ENCODE data around the gene DACT2. TPM values are rescaled to one million over a fixed set of nuclear protein-coding genes. Genes with fewer than 3 reads are reported as not detected.

Gene DACT2
- total and polyA plus RNA-seq, 10 of the 15 experiments (the other 5 are each of a cell fraction or from before 2014, with no cell fraction given), result not detected

GRCh38 chr6:168345266-168345665, 25.7 kb upstream of the DACT2 start:
- no peaks in the 10 kb centered on the region for H4K20me1 ChIP-seq (ENCODE audit: control insufficient read depth, insufficient read depth)
- H3K9ac ChIP-seq (ENCODE audit: control insufficient read depth, insufficient read depth, low read length), result no peak overlapping the region
- intact Hi-C loops (cut with micrococcal nuclease; ENCODE audit: unreplicated experiment), result no loop called here
- ChIA-PET SMC1A (ENCODE audit: uncharacterized antibody, unreplicated experiment) (no interaction called here), POLR2A (no interaction called here), CTCF (no interaction called here), RAD21 (ENCODE audit: unreplicated experiment) (no interaction called here)
- WGBS (ENCODE audit: insufficient coverage, insufficient replicate concordance, low lambda C conversion rate, missing lambda C conversion rate), result 63% methylated on average over 14 of the region's 18 CpGs
- no peaks in the 10 kb centered on the region for H3K27me3 ChIP-seq (replicated peaks in 1 of 2; ENCODE audit: control insufficient read depth in 2 of 2, insufficient read depth in 2 of 2, low read length in 1 of 2)
- no peak overlapping the region for H3K4me3 ChIP-seq
- H3K9me3 ChIP-seq (replicated peaks; ENCODE audit: control insufficient read depth, insufficient read depth, low read length), result no peaks in the 10 kb centered on the region; the same call in 2 of the 3 replicates
- no peak overlapping the region for H2AFZ ChIP-seq (ENCODE audit: control insufficient read depth, low read depth, low read length)
- in situ Hi-C loops (cut with MboI), result no loop called here
- ATAC-seq (no peak), FAIRE-seq (no peak), DNase-seq (ENCODE audit: low read depth, low spot score) (no peak)
- no peaks in the 10 kb centered on the region for H3K36me3 ChIP-seq (ENCODE audit: control insufficient read depth in 2 of 2, insufficient read depth in 2 of 2, low read length in 1 of 2)
- H3K79me2 ChIP-seq (ENCODE audit: control insufficient read depth, insufficient read depth, low read length), result no peaks in the 10 kb centered on the region
- BruUV-seq (replicated peaks), result no TSS peak
- no peak overlapping the region for H3K4me2 ChIP-seq (ENCODE audit: control insufficient read depth, insufficient read depth)
- no peak overlapping the region for H3K27ac ChIP-seq (ENCODE audit: control insufficient read depth, insufficient read depth)
- no peaks in the 10 kb centered on the region for H3K4me1 ChIP-seq (ENCODE audit: control insufficient read depth, insufficient read depth, low read length)
- no peak for TF ChIP-seq DPF2 (IDR thresholded peaks at IDR 0.05)
- TF ChIP-seq CUX1 (IDR thresholded peaks at IDR 0.05; ENCODE audit: insufficient replicate concordance, low read depth, low read length), result no peak
- no peak for TF ChIP-seq MEF2A (IDR thresholded peaks at IDR 0.05; ENCODE audit: insufficient read depth, low read depth, low read length)
- TF ChIP-seq BCL11A (IDR thresholded peaks at IDR 0.05; ENCODE audit: low read depth, low read length), result no peak
- no peak for TF ChIP-seq TCF3 (IDR thresholded peaks at IDR 0.05; ENCODE audit: borderline replicate concordance, insufficient read depth, low read depth, low read length)
- no peak for TF ChIP-seq IRF5 (IDR thresholded peaks at IDR 0.05; ENCODE audit: borderline replicate concordance)
- no peak for TF ChIP-seq MYC (IDR thresholded peaks at IDR 0.05; ENCODE audit: insufficient read depth, insufficient read length, insufficient replicate concordance, low read length, severe bottlenecking)
- TF ChIP-seq POLR2AphosphoS5 (IDR thresholded peaks at IDR 0.05; ENCODE audit: low read length), result no peak
- no peak for TF ChIP-seq PML (IDR thresholded peaks at IDR 0.05; ENCODE audit: low read length)
- TF ChIP-seq CBX5 (IDR thresholded peaks at IDR 0.05; ENCODE audit: low read depth), result no peak
- no peak for TF ChIP-seq ESRRA (IDR thresholded peaks at IDR 0.05; ENCODE audit: low read length)
- no peak for TF ChIP-seq SKIL (IDR thresholded peaks at IDR 0.05; ENCODE audit: low read depth, poor library complexity, severe bottlenecking)
- no peak for TF ChIP-seq PKNOX1 (IDR thresholded peaks at IDR 0.05)
- TF ChIP-seq YBX1 (IDR thresholded peaks at IDR 0.05), result no peak
- no peak for TF ChIP-seq RB1 (IDR thresholded peaks at IDR 0.05; ENCODE audit: borderline replicate concordance)
- no peak for TF ChIP-seq CEBPB (IDR thresholded peaks at IDR 0.05; ENCODE audit: borderline replicate concordance in 1 of 2, low read depth in 2 of 2, low read length in 2 of 2)
